HL-60 (cell line): ENCODE data around the gene TET2.

ENCODE experiments used
- CTCF ChIP-seq: IDR thresholded peaks from one replicate; pipeline ENCODE4 v1.5.1; 2011; ENCODE audit warnings: low read length, control low read depth, inconsistent platforms; ENCODE audit not compliant: insufficient read depth
- GABPA ChIP-seq: IDR thresholded peaks from 2 replicates; pipeline ENCODE4 v1.6.1; 2012; ENCODE audit warnings: low read depth
- POLR2AphosphoS5 ChIP-seq: IDR thresholded peaks from 2 replicates; pipeline ENCODE4 v1.6.1; 2012; ENCODE audit warnings: low read depth
- SPI1 ChIP-seq: IDR thresholded peaks from 2 replicates; pipeline ENCODE4 v1.6.1; 2012; ENCODE audit warnings: low read depth, mild to moderate bottlenecking, borderline replicate concordance

GRCh38 chr4:105153749-105154148 is 7.1 kb downstream of the TET2 start:
- TF ChIP-seq CTCF (no peak), POLR2AphosphoS5 (no peak), GABPA (no peak), SPI1 (no peak)
